GM19372 (cell line): ENCODE measurements around the gene USB1.
"Not testable (repeated sequence)": the region's sequence is repeated elsewhere in the genome, so short reads cannot be mapped to it uniquely, and the experiment has no call there.

Source experiments
- ATAC-seq: cut with Tn5 transposase; IDR thresholded peaks from one replicate; pipeline ENCODE4 v1.9.1; 2021; ENCODE audit warnings: mild to moderate bottlenecking, low read depth, moderate library complexity; ENCODE audit not compliant: unreplicated experiment

USB1 gene

DNA sequence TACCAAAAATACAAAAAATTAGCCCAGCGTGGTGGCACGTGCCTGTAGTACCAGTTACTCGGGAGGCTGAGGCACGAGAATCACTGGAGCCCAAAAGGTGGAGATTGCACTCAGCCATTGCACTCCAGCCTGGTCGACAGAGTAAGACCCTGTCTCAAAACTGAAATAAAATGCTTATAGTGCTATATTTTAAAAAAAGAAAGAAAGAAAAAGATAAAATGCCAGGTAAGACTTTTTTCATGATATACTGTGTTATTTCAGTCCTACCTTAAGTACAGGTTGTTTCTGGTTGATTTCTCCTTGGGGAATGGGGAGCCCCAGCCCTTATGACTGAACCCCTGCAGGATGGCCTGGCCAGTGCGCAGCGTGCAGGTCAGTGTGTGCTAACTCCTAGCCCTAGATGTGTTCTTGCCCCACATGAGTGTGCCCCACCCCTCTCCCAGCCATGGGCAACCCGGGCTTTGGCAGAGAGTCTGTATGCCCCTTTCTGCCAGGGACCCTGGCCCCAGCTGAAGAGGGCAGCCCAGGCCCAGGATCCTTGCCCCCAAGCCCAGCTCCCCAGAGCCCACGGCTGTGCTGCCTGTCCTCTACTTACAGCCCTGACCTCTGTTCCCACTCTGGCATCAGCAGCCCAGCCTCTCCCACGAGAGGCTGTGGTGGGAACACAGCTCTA is 31.6 kb upstream of the USB1 start:
- ATAC-seq, result no peak

DNA sequence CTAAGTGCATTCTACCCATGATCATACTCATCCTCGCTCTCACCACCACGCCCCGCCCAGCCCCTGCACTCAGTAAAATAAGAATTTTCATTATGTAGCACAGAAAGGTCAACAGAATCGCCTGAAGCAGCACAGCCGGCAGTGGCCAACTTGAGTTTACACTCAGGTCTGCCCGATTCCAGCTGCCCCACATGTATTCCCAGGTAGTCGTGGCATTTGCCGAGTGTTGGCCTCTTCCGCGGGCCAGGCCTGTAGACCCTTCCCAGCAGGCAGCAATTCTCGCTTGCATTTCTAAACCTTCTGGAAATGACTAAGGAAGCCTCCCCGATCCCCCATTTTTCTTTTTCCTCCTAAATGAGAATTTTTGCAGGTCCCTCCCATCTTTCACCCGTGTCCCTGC is 30.9 kb upstream of the USB1 start:
- no peak for ATAC-seq

DNA sequence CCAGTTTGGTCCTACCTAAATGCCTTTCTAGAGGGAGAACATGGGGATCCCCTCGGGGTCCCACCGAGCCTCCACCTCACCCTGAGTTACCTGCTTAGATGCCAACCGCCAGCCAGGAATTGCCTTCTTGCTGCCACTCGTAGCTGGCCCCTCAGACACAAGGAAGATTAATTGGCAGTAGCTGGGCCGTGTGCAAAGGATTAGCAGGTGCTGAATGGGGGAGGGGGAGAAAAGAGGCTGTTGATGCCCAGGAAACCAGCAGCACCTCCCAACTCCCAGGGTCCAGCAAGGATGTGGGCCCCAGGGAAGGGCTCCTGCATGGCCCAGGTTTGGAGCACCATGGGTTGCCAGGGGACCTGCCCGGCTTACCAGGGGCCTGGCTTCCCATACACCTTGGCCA is 30.2 kb upstream of the USB1 start, which contains the start of gene CNGB1:
Gene CNGB1, minus strand, starts transcription at position 159 of the 400 bp plus-strand sequence. CDS start 3,842 bp downstream, outside the sequence.
- ATAC-seq, result no peak

DNA sequence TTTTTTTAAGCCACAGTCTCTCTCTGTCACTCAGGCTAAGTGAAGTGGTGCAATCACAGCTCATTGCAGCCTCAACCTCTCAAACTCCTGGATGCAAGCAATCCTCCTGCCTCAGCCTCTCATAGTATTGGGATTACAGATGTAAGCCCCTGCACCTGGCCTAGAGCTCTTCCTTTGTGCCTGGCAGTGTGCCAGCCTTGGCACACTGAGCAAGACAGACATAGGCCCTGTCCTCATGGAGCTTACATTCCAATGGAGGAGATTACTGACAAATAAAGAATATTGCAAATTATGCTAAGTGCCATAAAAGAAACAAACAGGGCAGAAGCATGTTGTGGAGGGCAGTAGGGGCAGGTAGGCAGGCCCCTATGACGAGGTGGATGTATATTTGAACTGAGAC is 29.4 kb upstream of the USB1 start:
- ATAC-seq, result no peak

DNA sequence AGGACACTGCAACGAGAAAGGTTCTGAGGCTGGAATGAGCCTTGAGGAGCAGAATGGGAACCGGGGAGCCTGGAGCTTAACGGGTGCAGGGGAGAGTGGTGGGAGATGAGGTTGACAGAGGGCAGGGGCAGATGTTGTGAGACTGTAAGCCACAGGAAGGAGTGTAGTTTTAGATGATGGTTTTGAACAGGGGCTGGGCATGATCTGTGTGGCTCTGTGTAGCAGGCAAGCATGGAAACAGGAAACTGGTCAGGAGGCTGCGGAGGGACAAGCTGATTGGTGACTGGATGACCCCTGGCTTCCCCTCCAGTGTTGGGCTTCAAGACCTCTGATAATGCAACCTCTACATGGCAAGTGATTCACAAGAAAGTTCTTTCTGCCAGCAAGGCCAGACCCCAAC is 28.9 kb upstream of the USB1 start:
- no peak for ATAC-seq

DNA sequence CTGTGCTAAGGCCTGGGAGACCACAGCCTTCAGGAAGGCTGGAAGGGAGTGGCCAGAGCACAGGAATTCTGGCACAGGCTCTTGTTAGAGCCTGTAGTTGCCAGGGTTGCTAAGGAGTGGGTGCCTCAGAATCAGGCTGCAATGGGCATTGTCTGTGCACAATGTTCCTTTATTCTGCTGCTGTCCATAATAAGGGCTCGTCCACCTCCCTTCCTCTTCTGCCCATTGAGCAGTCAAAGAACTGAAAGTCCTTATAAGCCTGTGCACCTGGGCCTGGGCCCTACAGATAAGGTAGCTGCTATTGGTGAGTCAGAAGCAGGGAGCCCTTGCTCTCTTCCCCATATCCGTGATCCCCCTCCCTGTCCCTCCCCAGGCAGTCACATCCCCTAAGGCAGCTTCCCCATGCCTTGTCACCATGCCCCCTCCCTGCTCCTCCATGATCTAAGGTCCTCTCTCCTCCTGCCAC is 24.8 kb upstream of the USB1 start:
- no peak for ATAC-seq

DNA sequence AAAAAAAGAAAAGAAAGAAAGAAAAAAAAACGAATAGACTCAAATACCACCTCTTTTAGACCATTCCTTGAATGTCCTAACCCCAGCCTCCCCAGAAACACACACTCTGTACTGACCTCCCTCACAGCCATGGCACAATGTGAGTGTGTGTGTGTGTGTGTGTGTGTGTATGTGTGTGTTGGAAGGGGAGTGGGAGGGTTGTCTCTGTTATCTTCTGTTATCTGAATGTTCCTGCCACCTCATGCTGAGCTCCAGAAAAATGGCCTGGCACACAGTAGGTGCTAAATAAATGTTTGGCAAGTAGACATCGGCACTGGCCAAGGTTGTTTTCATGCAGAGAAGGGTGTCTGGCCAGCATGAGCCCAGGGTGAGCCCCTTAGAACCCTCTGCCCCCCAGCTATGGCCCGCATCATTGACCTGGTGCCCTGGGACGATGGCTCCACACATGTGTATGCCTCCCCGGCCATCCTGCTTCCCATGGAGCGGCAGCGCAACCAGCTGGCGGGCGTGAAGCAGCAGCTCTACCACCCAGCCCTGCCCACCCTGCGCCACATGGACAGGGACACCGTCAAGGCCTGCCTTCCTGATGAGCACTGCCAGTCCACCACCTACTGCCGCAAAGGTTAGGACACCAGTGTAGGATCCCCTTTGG is 23.7 kb upstream of the USB1 start:
- no peak for ATAC-seq

DNA sequence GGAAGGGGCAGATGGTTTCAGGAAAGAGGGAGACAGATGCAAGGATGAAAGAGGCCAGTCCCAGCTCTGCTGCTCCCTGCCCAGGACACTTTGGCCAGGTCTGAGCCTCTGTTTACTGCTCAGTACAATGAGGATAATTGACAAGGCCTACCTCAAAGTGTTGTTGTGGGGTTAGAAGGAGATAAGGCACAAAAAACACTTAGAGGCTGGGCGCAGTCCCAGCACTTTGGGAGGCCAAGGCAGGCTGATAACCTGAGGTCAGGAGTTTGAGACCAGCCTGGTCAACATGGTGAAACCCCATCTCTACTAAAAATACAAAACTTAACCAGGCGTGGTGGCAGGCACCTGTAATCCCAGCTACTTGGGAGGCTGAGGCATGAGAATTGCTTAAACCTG is 23.1 kb upstream of the USB1 start:
- not testable (repeated sequence) for ATAC-seq

DNA sequence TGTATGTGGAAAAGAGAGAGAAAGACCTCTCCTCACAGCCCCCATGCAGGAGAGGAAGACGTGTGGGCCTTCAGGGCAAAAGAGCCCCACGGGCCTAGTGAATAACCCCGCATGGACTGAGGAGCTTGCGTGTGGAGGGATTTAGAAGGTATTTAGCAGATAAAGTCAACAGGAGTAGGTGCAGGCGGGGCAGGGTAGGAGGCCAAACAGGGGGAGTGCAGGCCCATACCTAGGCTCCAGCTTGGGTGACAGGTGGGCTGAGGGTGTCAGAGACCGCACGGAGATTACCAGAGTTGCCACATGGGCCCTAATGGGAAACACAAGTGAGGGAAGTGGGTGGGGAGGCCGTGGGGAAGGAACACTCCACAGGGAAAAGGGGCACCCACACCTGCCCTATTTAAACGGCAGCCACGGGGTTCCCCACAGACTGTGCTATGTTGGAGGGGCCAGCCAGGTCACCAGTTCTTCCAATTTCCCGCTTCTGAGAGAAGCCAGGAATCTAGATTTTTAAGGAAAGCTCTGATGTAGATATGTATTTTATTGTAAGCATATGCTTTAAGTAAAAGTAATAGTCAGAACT is 22.1 kb upstream of the USB1 start:
- ATAC-seq, result no peak

DNA sequence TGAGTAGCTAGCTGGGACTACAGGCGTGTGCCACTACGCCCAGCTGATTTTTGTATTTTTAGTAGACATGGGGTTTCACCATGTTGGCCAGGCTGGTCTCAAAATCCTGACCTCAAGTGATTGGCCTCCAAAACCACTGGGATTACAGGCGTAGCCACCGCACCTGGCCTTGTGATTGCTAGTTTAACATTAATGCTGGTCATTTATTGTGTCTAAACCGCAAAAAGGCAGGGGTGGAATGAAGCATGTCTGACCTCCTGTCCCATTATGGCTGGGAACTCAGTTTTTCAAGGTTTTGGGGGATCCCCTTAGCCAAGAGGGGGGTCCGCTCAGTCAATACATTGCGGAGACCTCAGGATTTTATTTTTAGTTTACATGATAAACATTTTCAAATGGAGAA is 19.6 kb upstream of the USB1 start:
- ATAC-seq, result no peak

DNA sequence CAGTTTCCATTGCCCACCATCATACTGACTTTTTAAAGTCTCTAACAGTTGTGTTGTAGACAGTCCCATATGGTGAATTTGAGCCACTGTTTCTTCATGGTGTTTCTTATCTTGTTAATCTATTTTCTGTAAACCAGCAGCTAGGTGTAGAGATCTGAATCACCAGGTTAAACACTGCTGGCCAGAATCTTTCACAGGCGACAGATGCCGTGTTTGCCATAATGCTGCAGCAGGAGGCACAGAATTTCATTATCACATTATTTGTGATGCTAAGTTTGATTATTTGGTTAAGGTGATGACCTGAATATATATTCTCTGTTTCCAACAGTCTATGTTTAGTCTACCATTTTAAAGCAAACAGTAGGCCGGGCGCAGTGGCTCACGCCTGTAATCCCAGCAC is 18.8 kb upstream of the USB1 start:
- no peak for ATAC-seq

DNA sequence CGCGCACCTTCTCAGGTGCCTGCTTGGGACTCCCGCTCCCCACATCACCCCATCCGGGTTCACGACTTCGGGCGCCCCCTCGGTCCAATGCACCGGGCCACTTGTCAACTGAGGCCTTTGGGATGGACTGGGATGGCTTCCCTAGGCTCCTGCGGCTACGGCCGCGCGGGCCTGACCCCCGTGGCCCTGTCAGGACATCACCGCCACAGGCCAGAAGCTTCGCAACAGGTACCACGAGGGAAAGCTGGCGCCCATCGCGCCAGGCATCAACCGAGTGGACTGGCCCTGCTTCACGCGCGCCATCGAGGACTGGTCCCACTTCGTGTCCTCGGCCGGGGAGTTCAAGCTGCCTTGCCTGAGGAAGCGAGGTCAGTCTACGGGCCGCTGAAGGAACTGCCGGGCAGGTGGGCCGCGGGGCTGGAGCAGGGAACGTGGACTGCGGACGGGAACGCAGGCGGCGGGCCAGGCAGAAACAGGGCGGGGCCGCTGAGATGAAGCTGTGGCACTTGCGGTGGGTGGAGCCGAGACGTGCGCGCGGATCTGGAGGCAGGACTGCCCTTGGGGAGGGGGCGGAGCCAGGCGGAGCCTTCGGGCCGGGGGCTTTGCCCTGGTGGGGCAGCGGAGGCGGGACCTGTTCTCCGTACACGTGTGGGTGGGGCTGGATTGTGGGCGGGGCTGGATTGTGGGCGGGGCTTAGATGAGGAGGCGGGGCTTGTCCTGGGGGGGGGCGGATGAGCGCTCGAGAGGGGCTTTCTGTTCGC is 16.6 kb upstream of the USB1 start:
- peak; percentile 81 for ATAC-seq

DNA sequence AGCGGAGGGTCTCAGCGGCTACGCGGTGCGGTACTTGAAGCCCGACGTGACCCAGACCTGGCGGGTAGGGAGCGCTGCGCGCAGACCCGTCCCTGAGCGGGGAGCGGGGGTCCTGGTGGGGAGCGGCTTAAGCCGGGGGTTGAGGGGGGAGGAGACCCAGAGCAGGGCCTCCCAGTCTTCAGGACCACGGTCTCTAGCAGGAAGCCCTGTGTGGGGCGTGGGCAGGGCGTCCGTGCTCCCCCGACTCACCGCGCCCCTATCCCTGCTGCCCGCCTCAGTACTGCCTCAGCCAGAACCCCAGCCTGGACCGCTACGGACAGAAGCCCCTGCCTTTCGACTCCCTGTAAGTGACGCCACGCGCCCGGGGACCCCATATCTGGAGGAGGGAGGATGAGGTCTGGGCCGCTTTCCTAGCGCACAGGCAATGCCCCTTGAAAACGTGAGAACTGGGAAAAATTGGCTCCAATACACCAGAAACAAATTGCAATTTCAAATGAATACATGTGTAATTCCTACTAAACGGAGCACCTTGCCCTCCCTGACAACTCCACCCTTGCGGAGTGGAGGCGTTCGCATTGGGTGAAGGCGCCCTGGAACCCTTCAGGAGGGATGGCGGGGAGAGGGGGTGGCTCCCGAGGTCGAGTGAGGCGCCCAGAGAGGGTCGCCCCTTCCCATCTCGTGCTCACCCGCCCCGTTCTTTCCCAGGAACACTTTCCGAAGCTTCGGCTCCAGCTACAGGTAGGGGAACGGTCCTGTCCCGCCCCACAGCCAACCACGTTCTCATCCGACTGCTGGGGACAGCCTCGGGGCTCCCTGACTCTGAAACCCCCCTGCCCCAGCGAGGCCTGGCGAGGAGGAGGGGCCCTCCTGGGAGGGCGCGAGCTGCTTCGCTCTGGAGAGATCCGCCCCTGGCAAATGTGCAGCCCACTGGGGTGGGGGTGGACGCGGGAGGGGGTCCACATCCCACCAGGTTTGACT is 15.7 kb upstream of the USB1 start:
- peak; percentile 20 for ATAC-seq

DNA sequence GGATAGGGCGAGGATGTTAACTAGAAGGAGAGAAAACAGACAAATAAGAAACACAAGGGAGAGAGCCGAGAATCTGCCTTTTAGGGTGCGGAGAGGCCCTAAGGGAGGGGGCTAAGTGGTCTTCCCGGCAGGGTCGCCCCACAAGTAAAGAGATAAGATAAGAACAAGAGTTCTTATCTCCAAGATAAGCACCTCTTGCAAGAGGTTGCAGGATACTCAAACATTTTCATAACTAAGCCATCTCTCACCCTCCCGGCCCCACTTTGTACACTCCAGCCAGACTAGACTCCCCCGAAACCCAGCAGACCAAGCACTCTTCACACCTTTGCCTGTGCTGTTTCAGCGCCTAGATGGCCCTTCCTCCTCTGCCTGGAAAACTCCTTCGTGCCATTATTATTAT is 15.0 kb upstream of the USB1 start:
- ATAC-seq, result no peak

DNA sequence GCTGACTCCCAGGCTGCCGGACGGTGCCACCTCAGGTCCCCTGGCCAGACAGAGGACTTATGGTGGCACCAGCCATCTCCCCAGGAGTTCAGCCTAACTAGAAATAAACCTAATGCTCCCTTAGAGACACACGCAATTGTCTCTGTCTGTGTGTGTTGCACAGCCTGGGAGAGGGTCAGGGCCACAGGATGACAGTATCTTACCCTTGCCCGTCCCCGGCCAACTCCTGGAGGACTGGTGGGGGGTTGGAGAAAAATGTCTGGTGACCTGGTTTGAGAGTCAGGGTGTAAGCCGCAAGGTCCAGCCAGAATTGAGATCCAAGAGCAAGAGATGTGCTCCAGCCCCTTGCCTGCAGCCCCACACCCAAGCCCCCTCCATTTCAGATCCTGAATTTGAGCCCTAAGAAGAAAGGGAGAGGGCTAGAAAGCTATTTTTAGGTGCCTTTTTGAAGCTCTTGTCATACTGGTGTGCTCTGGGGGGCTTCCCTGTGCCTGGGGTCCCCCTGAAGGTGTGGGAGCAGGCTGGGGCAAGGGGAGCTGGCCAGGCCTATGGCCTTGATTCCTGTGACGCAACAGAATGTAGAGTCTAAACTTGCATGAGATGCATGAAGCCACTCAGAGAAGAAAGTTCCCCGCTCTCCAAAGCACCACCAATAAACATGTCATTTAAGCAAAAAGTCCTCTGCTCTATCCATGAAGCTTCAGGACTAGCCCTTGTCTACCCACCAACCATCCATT is 13.6 kb upstream of the USB1 start:
- no peak for ATAC-seq

DNA sequence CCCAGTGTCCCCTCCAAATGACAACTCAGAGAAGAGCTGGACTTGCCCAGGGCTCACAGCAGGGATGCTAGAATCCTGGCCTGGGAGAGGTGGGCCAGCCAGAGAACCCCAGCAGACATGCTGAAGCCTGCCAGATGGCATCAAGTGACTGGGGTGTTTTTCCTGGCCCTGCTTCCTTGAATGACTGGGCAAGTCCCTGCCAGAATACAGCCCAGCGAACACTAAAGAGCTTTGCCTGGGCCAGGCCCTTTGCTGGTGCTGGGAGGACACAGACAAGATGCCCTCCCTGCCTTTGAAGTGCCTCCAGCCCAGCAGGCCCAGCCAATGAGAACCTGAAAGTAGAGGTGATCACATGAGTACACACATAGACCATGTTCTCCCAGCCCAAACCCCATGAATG is 12.3 kb upstream of the USB1 start:
- ATAC-seq, result no peak

DNA sequence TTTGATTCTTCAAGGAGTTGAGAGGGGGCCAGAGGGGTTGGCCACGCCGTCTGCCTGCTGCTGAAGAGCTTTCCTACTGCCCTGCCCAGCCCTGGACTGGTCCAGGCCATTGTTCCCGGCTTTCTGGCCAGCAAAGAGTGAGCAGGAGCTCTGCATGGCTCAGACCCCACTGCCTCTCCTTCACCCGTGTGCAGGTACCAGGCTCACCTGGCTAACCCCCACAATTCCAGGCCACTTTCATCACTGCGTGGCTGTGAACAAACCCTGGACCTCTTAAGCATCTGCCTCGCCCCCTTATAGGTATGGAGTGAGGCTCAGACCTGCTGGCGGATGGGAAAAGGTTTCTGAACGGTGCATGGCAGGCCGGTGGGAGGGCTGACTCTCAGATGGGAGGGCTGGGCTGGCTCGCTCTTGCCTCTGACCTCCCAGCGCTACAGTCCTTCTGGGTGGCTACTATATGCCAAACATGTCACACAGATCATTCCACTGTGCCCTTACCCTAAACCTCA is 9.6 kb upstream of the USB1 start:
- ATAC-seq, result no peak

DNA sequence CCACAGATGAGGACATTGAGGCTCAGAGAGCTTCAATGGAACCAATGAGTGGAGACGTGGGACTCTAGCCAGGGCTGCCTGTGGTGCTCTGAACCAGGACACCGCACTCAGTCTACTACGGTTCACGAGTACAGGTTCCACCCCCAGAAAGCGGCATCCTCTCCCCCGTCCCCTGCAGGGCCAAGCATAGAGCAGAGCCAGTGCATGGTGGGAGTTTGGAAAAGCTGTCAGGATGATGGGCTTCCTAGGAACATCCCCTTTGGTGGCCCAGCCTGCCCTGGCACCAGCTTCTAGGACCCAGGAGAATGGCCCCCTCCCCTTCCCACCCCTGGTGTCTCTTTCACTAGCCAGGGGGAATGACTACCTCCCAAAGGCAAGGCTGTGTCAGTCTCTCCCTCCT is 9.1 kb upstream of the USB1 start:
- ATAC-seq, result no peak

DNA sequence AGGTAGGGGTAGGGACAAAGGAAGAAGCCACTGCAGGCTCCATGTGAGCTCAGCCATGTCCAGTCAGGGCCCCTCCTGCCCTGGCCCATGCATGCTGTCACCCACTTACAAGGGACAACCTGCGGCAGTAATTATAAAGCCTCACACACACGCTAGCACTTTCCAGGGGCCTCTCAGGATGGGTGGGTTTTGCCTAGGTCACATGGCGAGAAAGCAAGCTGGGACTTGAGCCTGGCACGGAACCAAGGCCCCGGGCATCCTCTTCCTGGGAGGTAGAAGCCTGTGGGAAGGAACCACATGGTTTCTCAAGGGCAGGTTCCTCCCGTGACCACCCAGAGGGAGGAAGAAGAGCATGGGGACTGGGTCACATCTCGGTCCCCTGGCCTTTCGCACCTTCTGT is 7.8 kb upstream of the USB1 start:
- ATAC-seq, result no peak
